HCT116 (cell line): ENCODE data around the gene C14orf180. TPM values are rescaled to one million over a fixed set of nuclear protein-coding genes. Genes with fewer than 3 reads are reported as not detected.

Experiments
- ATAC-seq: fragments of 200-7000 bp; cut with Tn5 transposase; 2 replicates; pipeline ENCODE4 v1.9.1; 2020; ENCODE audit warnings: mild to moderate bottlenecking, moderate library complexity
- BruUV-seq: library from RNA; stranded (reverse); fragments of 400-500 nt; replicated peaks from 2 replicates; lab custom pipeline; 2021; lab: Mats Ljungman, UMichigan
- CTCF ChIA-PET: fragments of 300-600 bp; sonication (Branson Sonifier 250); formaldehyde crosslinking; loops from one replicate; lab custom pipeline; 2021; ENCODE audit warnings: antibody characterized with exemption; lab: Charles Lee
- POLR2A ChIA-PET: fragments of 300-600, 350-600 bp; sonication (Branson Sonifier 250); formaldehyde crosslinking; loops from one replicate; lab custom pipeline; 2021; ENCODE audit warnings: antibody characterized with exemption; lab: Charles Lee
- RAD21 ChIA-PET, 2 experiments: fragments of 300-600 bp; sonication (Branson Sonifier 250); formaldehyde crosslinking; loops; one replicate each; lab custom pipeline; 2023; ENCODE audit warnings: low total read pairs in 2 of 2; ENCODE audit not compliant: uncharacterized antibody in 2 of 2, unreplicated experiment in 2 of 2, low non-redundant PET in 1 of 2; lab: Charles Lee
- DNase-seq: peaks from one replicate; pipeline ENCODE4 v3.0.0-alpha.2; 2010; ENCODE audit warnings: low read depth, low spot score
- H2AFZ ChIP-seq: fragments of 200-600 bp; shearing (Covaris generic), sonication (generic); 2 replicates; pipeline ENCODE4 v1.6.1; 2017; ENCODE audit warnings: low read depth, mixed run types, mixed read lengths, antibody characterized with exemption, low read length; ENCODE audit not compliant: poor library complexity, severe bottlenecking
- H3K27ac ChIP-seq: 2 replicates; pipeline ENCODE4 v1.5.1; 2012; ENCODE audit warnings: low read depth, low read length
- H3K27me3 ChIP-seq: fragments of 200-600 bp; sonication (generic); 2 replicates; pipeline ENCODE4 v1.6.1; 2016; ENCODE audit warnings: mixed run types, low read length, mixed read lengths; ENCODE audit not compliant: insufficient read depth
- H3K36me3 ChIP-seq, 2 experiments: fragments of 200-500 bp in 1 of 2; fragments of 200-600 bp in 1 of 2; sonication (Bioruptor generic) in 1 of 2; sonication (generic) in 1 of 2; 2 replicates each; pipeline versions ENCODE4 v1.5.1 to v1.6.1; 2014 to 2016; ENCODE audit warnings: low read length in 2 of 2, inconsistent platforms in 1 of 2, mixed read lengths in 1 of 2, mixed run types in 1 of 2; ENCODE audit not compliant: insufficient read depth in 2 of 2, control insufficient read depth in 1 of 2
- H3K4me1 ChIP-seq, 2 experiments: fragments of 200-600 bp in 1 of 2; sonication (generic) in 1 of 2; 2 replicates each; pipeline versions ENCODE4 v1.5.1 to v1.6.1; 2012 to 2017; ENCODE audit warnings: low read length in 2 of 2, inconsistent platforms in 1 of 2, mild to moderate bottlenecking in 1 of 2, mixed read lengths in 1 of 2, mixed run types in 1 of 2, moderate library complexity in 1 of 2; ENCODE audit not compliant: insufficient read depth in 2 of 2, control insufficient read depth in 1 of 2
- H3K4me2 ChIP-seq: fragments of 200-600 bp; sonication (generic); 2 replicates; pipeline ENCODE4 v1.6.1; 2017; ENCODE audit warnings: mixed run types, low read length, mixed read lengths
- H3K4me3 ChIP-seq, 2 experiments: fragments of 200-600 bp in 1 of 2; sonication (generic) in 1 of 2; replicated peaks in 1 of 2; 2 replicates each; pipeline ENCODE4 v1.5.1; 2011 to 2016; ENCODE audit warnings: low read length in 2 of 2, control low read depth in 1 of 2, low read depth in 1 of 2, mild to moderate bottlenecking in 1 of 2, mixed read lengths in 1 of 2, mixed run types in 1 of 2
- H3K79me2 ChIP-seq: fragments of 200-600 bp; sonication (generic); 2 replicates; pipeline ENCODE4 v1.6.1; 2017; ENCODE audit warnings: mild to moderate bottlenecking, mixed run types, low read length, moderate library complexity, mixed read lengths; ENCODE audit not compliant: insufficient read depth
- H3K9ac ChIP-seq: fragments of 200-600 bp; sonication (generic); 2 replicates; pipeline ENCODE4 v1.6.1; 2016; ENCODE audit warnings: low read length, mixed read lengths
- H3K9me2 ChIP-seq: fragments of 200-600 bp; sonication (generic), shearing (Covaris generic); 2 replicates; pipeline ENCODE4 v1.6.1; 2017; ENCODE audit warnings: mixed run types, mild to moderate bottlenecking, moderate library complexity; ENCODE audit not compliant: insufficient read depth
- H3K9me3 ChIP-seq, 2 experiments: fragments of 200-500 bp in 1 of 2; fragments of 200-600 bp in 1 of 2; sonication (Bioruptor generic) in 1 of 2; sonication (generic) in 1 of 2; 2 replicates each; pipeline ENCODE4 v1.6.1; 2014 to 2017; ENCODE audit warnings: low read length in 2 of 2, mixed read lengths in 2 of 2, inconsistent platforms in 1 of 2, low read depth in 1 of 2, mild to moderate bottlenecking in 1 of 2, mixed run types in 1 of 2, moderate library complexity in 1 of 2; ENCODE audit not compliant: control insufficient read depth in 1 of 2, insufficient read depth in 1 of 2
- H4K20me1 ChIP-seq: fragments of 200-600 bp; sonication (generic), shearing (Covaris generic); 2 replicates; pipeline ENCODE4 v1.6.1; 2017; ENCODE audit warnings: mixed run types, mild to moderate bottlenecking, moderate library complexity; ENCODE audit not compliant: insufficient read depth
- EGR1 ChIP-seq: IDR thresholded peaks from 2 replicates; pipeline ENCODE4 v1.6.1; 2012; ENCODE audit warnings: low read depth
- ELF1 ChIP-seq: IDR thresholded peaks from 2 replicates; pipeline ENCODE4 v1.6.1; 2012; ENCODE audit warnings: low read depth, borderline replicate concordance
- EZH2 ChIP-seq: fragments of 200-600 bp; sonication (generic); IDR thresholded peaks from 2 replicates; pipeline ENCODE4 v1.6.1; 2017; ENCODE audit warnings: antibody characterized with exemption, mixed run types
- EZH2phosphoT487 ChIP-seq: fragments of 200-600 bp; IDR thresholded peaks from 2 replicates; pipeline ENCODE4 v1.6.1; 2018; ENCODE audit warnings: antibody characterized with exemption, borderline replicate concordance
- FOSL1 ChIP-seq: IDR thresholded peaks from 2 replicates; pipeline ENCODE4 v1.6.1; 2012; ENCODE audit warnings: low read depth
- JUND ChIP-seq: IDR thresholded peaks from 2 replicates; pipeline ENCODE4 v1.6.1; 2012
- MAX ChIP-seq: IDR thresholded peaks from 2 replicates; pipeline ENCODE4 v1.6.1; 2012
- POLR2A ChIP-seq: IDR thresholded peaks from 2 replicates; pipeline ENCODE4 v1.7.0; 2011; ENCODE audit warnings: borderline replicate concordance; ENCODE audit not compliant: insufficient read depth, insufficient read length; ENCODE audit errors: extremely low read depth
- POLR2AphosphoS5 ChIP-seq: IDR thresholded peaks from 2 replicates; pipeline ENCODE4 v1.6.1; 2011; ENCODE audit warnings: mild to moderate bottlenecking, low read depth, low read length, moderate library complexity
- RAD21 ChIP-seq: IDR thresholded peaks from 2 replicates; pipeline ENCODE4 v1.6.1; 2012; ENCODE audit warnings: low read depth, mild to moderate bottlenecking
- SIN3A ChIP-seq: IDR thresholded peaks from 2 replicates; pipeline ENCODE4 v1.6.1; 2012; ENCODE audit warnings: low read depth
- SRF ChIP-seq: IDR thresholded peaks from 2 replicates; pipeline ENCODE4 v1.6.1; 2012; ENCODE audit warnings: low read depth
- TCF7L2 ChIP-seq: IDR thresholded peaks from 2 replicates; pipeline ENCODE4 v1.7.0; 2011; ENCODE audit warnings: borderline replicate concordance, inconsistent platforms; ENCODE audit not compliant: insufficient read depth, insufficient read length; ENCODE audit errors: extremely low read depth
- YY1 ChIP-seq: IDR thresholded peaks from 2 replicates; pipeline ENCODE4 v1.6.1; 2011; ENCODE audit warnings: low read length, low read depth, moderate library complexity, mild to moderate bottlenecking; ENCODE audit not compliant: insufficient replicate concordance; ENCODE audit errors: extremely low read depth
- ZFX ChIP-seq: fragments of 450-650 bp; IDR thresholded peaks from 2 replicates; pipeline ENCODE4 v1.6.1; 2017
- ZNF274 ChIP-seq: fragments of 200-500 bp; sonication (Bioruptor generic); IDR thresholded peaks from 2 replicates; pipeline ENCODE4 v1.6.1; 2014; ENCODE audit warnings: mild to moderate bottlenecking, low read depth, low read length, inconsistent platforms
- intact Hi-C: fragments of 100-400 bp; cut with micrococcal nuclease; formaldehyde crosslinking; loops from 2 replicates; pipeline ENCODE4 v1.10.0; 2022
- total RNA-seq: library from RNA; stranded (reverse); gene quantifications from one replicate; pipeline ENCODE4 v1.2.1, GENCODE V29; 2021; ENCODE audit not compliant: unreplicated experiment
- TF ChIP-seq, protein P1 (sequence below): IDR thresholded peaks from 2 replicates; pipeline ENCODE4 v1.6.1; 2011; ENCODE audit warnings: mild to moderate bottlenecking, low read length, moderate library complexity; ENCODE audit not compliant: insufficient replicate concordance; ENCODE audit errors: extremely low read depth
- TF ChIP-seq, protein P2 (sequence below): IDR thresholded peaks from 2 replicates; pipeline ENCODE4 v1.6.1; 2012
- TF ChIP-seq, protein P3 (sequence below), 3 experiments: fragments of 200-600 bp in 1 of 3; sonication (generic) in 1 of 3; IDR thresholded peaks in 2 of 3; conservative IDR thresholded peaks in 1 of 3; 2 replicates each; pipeline ENCODE4 v1.5.1; 2012 to 2017; ENCODE audit warnings: low read depth in 2 of 3, low read length in 2 of 3, antibody characterized with exemption in 1 of 3, borderline replicate concordance in 1 of 3, control low read depth in 1 of 3, mild to moderate bottlenecking in 1 of 3, mixed read lengths in 1 of 3, mixed run types in 1 of 3, moderate library complexity in 1 of 3; ENCODE audit not compliant: insufficient read depth in 1 of 3

Gene C14orf180
- total RNA-seq, 1 experiment from 2014 or later, result not detected

DNA sequence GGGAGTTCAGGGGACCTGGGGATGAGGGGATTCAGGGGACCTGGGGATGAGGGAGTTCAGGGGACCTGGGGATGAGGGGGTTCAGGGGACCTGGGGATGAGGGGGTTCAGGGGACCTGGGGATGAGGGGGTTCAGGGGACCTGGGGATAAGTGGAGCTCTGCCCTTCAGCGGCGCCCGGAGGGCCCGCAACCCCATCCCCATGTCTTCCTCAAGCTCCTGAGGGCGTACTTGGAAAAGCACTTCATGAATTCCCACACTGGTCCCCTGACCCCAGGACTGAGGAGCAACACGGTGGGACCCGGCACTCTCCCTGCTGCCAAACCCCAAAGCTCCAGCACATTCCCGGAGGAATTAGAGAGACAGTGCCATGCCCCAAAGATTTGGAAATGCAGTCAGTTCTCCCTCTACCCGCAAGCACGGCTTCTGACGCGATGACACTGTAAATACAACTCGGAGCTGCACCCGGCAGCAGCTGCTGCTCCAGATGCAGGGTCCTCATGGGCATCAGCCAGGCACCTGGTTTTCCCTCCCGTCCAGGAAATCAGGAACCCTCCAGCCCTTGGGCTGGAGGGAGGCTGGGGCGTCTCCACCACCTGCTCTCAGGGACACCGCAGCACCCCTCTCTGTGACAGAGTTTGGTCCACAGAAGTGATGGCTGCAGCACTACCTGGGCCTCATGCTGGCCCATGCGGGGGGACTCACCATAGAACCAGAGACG, 32.8 kb upstream of the C14orf180 start:
- BruUV-seq, result no TSS peak
- Histone ChIP-seq H3K4me1 (no peaks in the 10 kb centered on the region), H2AFZ (no peak overlapping the region), H3K4me3 (no peak overlapping the region), H3K9ac (no peak overlapping the region), H3K79me2 (no peaks in the 10 kb centered on the region), H3K27me3 (peaks cover 53% of the 10 kb centered on the region), H3K4me2 (no peak overlapping the region), H4K20me1 (no peaks in the 10 kb centered on the region), H3K36me3 (no peaks in the 10 kb centered on the region), H3K9me2 (no peaks in the 10 kb centered on the region), H3K27ac (no peak overlapping the region), H3K9me3 (no peaks in the 10 kb centered on the region)
- CTCF ChIA-PET, result no interaction called here
- no peak for DNase-seq
- no peak for TF ChIP-seq EZH2phosphoT487
- no peak for TF ChIP-seq ZFX
- no peak for TF ChIP-seq SIN3A
- no peak for TF ChIP-seq SRF
- TF ChIP-seq EZH2, result no peak
- TF ChIP-seq, protein P1, sequence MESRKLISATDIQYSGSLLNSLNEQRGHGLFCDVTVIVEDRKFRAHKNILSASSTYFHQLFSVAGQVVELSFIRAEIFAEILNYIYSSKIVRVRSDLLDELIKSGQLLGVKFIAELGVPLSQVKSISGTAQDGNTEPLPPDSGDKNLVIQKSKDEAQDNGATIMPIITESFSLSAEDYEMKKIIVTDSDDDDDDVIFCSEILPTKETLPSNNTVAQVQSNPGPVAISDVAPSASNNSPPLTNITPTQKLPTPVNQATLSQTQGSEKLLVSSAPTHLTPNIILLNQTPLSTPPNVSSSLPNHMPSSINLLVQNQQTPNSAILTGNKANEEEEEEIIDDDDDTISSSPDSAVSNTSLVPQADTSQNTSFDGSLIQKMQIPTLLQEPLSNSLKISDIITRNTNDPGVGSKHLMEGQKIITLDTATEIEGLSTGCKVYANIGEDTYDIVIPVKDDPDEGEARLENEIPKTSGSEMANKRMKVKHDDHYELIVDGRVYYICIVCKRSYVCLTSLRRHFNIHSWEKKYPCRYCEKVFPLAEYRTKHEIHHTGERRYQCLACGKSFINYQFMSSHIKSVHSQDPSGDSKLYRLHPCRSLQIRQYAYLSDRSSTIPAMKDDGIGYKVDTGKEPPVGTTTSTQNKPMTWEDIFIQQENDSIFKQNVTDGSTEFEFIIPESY, result no peak
- TF ChIP-seq, protein P2, sequence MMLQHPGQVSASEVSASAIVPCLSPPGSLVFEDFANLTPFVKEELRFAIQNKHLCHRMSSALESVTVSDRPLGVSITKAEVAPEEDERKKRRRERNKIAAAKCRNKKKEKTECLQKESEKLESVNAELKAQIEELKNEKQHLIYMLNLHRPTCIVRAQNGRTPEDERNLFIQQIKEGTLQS, result no peak
- TF ChIP-seq FOSL1, result no peak
- TF ChIP-seq JUND, result no peak
- TF ChIP-seq ELF1, result no peak
- TF ChIP-seq TCF7L2, result no peak
- TF ChIP-seq ZNF274, result no peak
- no peak for TF ChIP-seq YY1
- no peak for TF ChIP-seq MAX
- no peak for TF ChIP-seq RAD21
- TF ChIP-seq, protein P3, sequence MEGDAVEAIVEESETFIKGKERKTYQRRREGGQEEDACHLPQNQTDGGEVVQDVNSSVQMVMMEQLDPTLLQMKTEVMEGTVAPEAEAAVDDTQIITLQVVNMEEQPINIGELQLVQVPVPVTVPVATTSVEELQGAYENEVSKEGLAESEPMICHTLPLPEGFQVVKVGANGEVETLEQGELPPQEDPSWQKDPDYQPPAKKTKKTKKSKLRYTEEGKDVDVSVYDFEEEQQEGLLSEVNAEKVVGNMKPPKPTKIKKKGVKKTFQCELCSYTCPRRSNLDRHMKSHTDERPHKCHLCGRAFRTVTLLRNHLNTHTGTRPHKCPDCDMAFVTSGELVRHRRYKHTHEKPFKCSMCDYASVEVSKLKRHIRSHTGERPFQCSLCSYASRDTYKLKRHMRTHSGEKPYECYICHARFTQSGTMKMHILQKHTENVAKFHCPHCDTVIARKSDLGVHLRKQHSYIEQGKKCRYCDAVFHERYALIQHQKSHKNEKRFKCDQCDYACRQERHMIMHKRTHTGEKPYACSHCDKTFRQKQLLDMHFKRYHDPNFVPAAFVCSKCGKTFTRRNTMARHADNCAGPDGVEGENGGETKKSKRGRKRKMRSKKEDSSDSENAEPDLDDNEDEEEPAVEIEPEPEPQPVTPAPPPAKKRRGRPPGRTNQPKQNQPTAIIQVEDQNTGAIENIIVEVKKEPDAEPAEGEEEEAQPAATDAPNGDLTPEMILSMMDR (IDR thresholded peaks at IDR 0.05 in 2 of 3, conservative IDR thresholded peaks at IDR 0.05 in 1 of 3; ENCODE audit: borderline replicate concordance in 1 of 3, insufficient read depth in 1 of 3, low read depth in 2 of 3, low read length in 2 of 3), result no peak
- TF ChIP-seq POLR2AphosphoS5, result no peak
- TF ChIP-seq EGR1, result no peak
- no peak for TF ChIP-seq POLR2A
- POLR2A ChIA-PET, result no interaction called here
- RAD21 ChIA-PET, result no interaction called here
- intact Hi-C loops, result no loop called here
- no peak for ATAC-seq
